GM12892 (cell line): ENCODE data around the gene IL17RD.

Experiments
- DNase-seq: peaks from one replicate; pipeline ENCODE4 v3.0.0; 2011; ENCODE audit not compliant: insufficient read length
- FAIRE-seq: peaks from 2 replicates; lab custom pipeline; 2011; peaks lifted over from hg19 to GRCh38; lab: Jason Lieb, UNC
- POLR2A ChIP-seq: IDR thresholded peaks from 2 replicates; pipeline ENCODE4 v1.6.1; 2011; ENCODE audit warnings: low read depth, low read length, control low read depth
- POLR2AphosphoS5 ChIP-seq: IDR thresholded peaks from 2 replicates; pipeline ENCODE4 v1.6.1; 2011; ENCODE audit warnings: low read depth, low read length, control low read depth
- TAF1 ChIP-seq: IDR thresholded peaks from 2 replicates; pipeline ENCODE4 v1.6.1; 2011; ENCODE audit warnings: low read depth, mild to moderate bottlenecking, control low read depth, low read length, borderline replicate concordance

Gene IL17RD

GRCh38 chr3:57068437-57069089 lies 96.6 kb downstream of the IL17RD start:
- TF ChIP-seq TAF1 = no peak
- TF ChIP-seq POLR2AphosphoS5 = peak; percentile 36; the same call in 1 of the 2 replicates
- no peak for TF ChIP-seq POLR2A
- peak; percentile 52 for DNase-seq
- FAIRE-seq = peak; percentile 99

DNA sequence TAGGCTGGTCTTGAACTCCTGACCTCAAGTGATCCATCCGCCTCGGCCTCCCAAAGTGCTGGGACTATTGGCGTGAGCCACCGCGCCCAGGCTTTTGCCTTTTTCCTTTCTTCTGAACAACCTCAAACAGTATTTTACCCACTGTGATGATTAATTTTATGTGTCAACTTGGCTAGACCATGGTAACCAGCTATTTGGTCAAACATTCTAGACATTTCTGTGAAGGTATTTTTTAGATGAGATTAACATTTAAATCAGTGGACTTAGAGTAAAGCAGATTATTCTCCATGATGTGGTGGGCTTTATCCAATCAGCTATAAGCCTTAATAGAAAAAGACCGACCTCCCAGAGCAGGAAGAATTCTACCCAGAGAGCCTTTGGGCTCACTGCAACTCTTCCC lies 98.7 kb downstream of the IL17RD start:
- DNase-seq (no peak), FAIRE-seq (no peak)
- TF ChIP-seq TAF1 (no peak), POLR2A (no peak), POLR2AphosphoS5 (no peak)

DNA sequence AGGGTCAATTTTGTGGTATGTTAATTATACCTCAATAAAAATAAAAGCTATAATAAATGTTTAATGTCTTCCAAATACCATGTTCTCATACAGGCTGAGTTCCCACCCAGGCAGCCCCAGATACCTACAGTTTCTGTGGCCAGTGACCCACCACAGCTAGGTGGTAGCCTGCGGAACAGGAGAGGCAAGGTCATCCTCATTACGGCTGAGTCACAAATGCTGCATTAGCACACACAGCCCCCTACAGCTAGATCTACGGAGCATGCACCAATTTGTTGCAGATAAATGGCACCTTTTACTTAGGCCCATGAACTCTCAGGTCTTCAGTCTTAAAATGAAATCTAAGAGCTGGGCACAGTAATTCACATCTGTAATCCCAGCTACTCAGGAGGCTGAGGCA lies 99.6 kb downstream of the IL17RD start:
- TF ChIP-seq POLR2AphosphoS5 (no peak), POLR2A (no peak), TAF1 (no peak)
- DNase-seq (no peak), FAIRE-seq (no peak)

GRCh38 chr3:57064572-57064971 lies 100.6 kb downstream of the IL17RD start:
- no peak for FAIRE-seq
- DNase-seq = no peak
- TF ChIP-seq TAF1 = no peak
- TF ChIP-seq POLR2A = no peak

DNA sequence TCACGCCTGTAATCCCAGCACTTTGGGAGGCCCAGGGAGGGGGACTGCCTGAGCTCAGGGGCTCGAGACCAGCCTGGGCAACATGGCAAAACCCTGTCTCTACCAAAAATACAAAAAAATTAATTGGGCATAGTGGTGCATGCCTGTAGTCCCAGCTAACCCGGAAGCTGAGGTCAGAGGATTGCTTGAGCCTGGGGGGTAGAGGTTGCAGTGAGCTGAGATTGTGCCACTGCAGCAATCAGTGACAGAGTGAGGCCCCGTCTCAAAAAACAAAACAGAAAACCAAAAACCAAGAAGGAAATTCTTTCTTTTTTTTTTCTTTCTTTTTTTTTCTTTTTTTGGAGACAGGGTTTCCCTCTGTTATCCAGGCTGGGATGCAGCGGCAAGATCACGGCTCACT lies 101.2 kb downstream of the IL17RD start:
- FAIRE-seq (no peak), DNase-seq (no peak)
- no peak for TF ChIP-seq POLR2A
- TF ChIP-seq TAF1 = no peak
- no peak for TF ChIP-seq POLR2AphosphoS5

- no peak for DNase-seq
- TF ChIP-seq POLR2A (no peak), POLR2AphosphoS5 (no peak), TAF1 (no peak)
Measured at GRCh38 chr3:57063032-57063431, 102.1 kb downstream of the IL17RD start.

GRCh38 chr3:57062101-57062631 lies 103.0 kb downstream of the IL17RD start:
- FAIRE-seq (no peak), DNase-seq (no peak)
- TF ChIP-seq POLR2A = no peak
- no peak for TF ChIP-seq POLR2AphosphoS5
- no peak for TF ChIP-seq TAF1

More at GRCh38 chr3:57063032-57063431, 102.1 kb downstream of the IL17RD start:
- no peak for FAIRE-seq

DNA sequence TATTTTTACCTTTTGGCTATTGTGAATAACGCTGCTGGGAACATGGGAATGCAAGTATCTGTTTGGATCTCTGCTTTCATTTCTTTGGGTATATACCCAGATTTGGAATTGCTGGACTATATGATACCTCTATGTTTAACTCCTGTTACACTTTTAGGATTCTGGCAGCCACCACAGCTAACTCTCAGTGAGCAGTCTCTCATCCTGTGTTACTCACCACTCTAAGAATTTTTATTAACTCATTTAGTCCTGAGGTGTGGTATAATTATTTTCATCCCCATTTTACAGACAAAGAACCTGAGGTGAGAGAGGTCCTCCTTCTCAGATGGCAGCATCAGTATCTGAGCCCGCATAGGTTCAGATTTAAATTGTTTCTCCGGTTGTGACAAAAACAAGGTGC lies 103.6 kb downstream of the IL17RD start:
- FAIRE-seq (no peak), DNase-seq (no peak)
- TF ChIP-seq TAF1 (no peak), POLR2AphosphoS5 (no peak), POLR2A (no peak)

DNA sequence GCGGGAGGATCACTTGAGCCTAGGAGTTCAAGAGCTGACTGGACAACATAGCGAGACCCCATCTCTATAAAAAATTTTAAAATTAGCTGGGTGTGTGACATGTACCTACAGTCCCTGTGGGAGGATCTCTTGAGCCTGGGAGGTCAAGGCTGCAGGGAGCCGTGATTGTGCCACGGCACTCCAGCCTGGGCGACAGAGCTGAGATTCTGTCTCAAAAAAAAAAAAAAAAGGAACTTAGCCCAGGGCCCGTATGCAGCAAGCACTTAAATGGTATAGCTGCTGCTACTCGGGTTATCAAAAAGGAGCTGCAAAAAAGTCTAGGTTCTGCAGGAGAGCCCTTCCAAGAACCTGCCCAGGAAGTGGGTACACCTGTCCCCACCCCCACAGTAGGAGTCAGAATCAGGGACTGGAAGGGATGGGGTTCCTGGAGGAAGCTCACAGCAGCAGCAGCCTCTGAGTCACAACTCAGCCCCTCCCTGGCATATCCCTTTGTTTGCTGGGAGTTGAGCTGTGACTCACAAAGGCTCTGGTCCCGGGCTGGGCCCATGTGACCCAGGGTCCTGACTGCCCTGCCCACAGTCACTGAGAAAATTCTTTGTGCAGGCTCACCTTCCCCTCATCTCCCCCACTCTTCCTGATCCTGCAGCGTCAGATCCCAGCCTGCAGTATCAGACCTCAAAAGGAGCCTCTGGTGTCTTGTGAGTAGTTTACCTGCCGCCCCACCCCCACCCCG lies 104.9 kb downstream of the IL17RD start, which contains the start of gene SPATA12:
Gene SPATA12, plus strand, starts transcription at position 576 of the 733 bp plus-strand sequence. CDS start 13,031 bp downstream, outside the sequence.
- DNase-seq = no peak
- TF ChIP-seq TAF1 (no peak), POLR2AphosphoS5 (no peak), POLR2A (no peak)
- FAIRE-seq = no peak

DNA sequence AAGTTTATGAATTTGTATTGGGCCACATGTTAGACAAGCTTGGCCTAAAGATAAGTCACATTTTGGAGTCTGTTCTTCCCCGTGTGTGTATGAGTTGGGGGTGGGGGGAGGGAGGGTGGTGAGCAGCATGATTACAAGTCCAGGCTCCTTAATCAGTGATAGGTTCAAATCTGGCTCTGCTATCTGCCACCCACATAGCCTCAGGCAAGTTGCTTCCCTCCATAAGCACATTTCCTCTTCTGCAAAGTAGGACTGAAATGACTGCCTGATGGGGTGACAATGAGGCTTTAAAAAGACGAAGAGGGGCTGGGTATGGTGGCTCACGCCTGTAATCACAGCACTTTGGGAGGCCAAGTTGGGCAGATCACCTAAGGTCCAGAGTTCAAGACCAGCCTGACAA lies 105.7 kb downstream of the IL17RD start:
- no peak for TF ChIP-seq POLR2AphosphoS5
- no peak for TF ChIP-seq TAF1
- TF ChIP-seq POLR2A = no peak
- DNase-seq (no peak), FAIRE-seq (no peak)

GRCh38 chr3:57057351-57057750 lies 107.8 kb downstream of the IL17RD start:
- no peak for TF ChIP-seq TAF1
- no peak for TF ChIP-seq POLR2AphosphoS5
- TF ChIP-seq POLR2A = no peak

DNA sequence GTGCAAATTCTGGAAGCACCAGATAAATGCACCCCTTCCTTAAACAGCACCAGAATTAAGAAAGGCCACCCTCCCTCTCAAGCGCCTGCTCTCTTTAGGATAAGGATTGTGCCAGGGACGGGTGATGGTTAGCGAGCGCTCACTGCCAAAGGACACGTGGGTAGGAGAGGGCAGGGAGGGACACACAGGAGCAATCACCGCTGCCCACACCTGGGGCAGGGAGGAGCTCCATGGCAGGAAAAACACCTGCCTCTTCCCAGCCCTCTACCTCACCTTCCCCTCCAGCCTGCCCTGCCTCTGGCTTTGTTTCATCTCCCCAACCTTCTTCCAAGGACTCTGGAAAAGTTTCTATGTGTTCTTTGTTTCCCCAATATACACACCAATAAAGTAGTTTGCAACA lies 112.0 kb downstream of the IL17RD start:
- DNase-seq (no peak), FAIRE-seq (no peak)
- TF ChIP-seq TAF1 (no peak), POLR2AphosphoS5 (no peak), POLR2A (no peak)

More at GRCh38 chr3:57057351-57057750, 107.8 kb downstream of the IL17RD start:
- DNase-seq (no peak), FAIRE-seq (no peak)
